Psoas muscle (tissue), 8 donors: ENCODE results near the gene P4HA1. TPM values are rescaled to one million over a fixed set of nuclear protein-coding genes. Genes with fewer than 3 reads are reported as not detected.
A peak's percentile ranks its signal among the peaks of the same experiment; 100 is the strongest.

Experiments used
- ATAC-seq, 4 donors: fragments of 200-7000 bp; cut with Tn5 transposase; one replicate each; pipeline ENCODE4 v1.9.1; 2020; ENCODE audit warnings: moderate library complexity in 3 of 4, mild to moderate bottlenecking in 2 of 4
- DNase-seq, 2 donors: peaks; one replicate each; pipeline ENCODE4 v3.0.0-alpha.2; 2020
- H3K27ac ChIP-seq: fragments of 200-600 bp; one replicate; pipeline ENCODE4 v1.8.0; 2022
- H3K27me3 ChIP-seq, 3 donors: fragments of 200-600 bp in 1 of 3; one replicate each; pipeline versions ENCODE4 v1.6.1 to v1.8.0; 2013 to 2022; ENCODE audit warnings: low read length in 2 of 3, mild to moderate bottlenecking in 2 of 3, moderate library complexity in 1 of 3; ENCODE audit not compliant: insufficient read depth in 3 of 3
- H3K36me3 ChIP-seq, 2 donors: fragments of 200-600 bp in 1 of 2; one replicate each; pipeline versions ENCODE4 v1.6.1 to v1.8.0; 2013 to 2022; ENCODE audit warnings: low read depth in 1 of 2, mild to moderate bottlenecking in 1 of 2, moderate library complexity in 1 of 2; ENCODE audit not compliant: insufficient read depth in 1 of 2
- H3K4me1 ChIP-seq: fragments of 200-600 bp; one replicate; pipeline ENCODE4 v1.8.0; 2022
- H3K4me3 ChIP-seq: fragments of 200-600 bp; one replicate; pipeline ENCODE4 v1.8.0; 2022; ENCODE audit warnings: mild to moderate bottlenecking
- H3K9me3 ChIP-seq: fragments of 200-600 bp; one replicate; pipeline ENCODE4 v1.8.0; 2022
- WGBS, 3 donors: extraction: QIAGEN DNeasy Blood & Tissue Kit; methylation state at CpG; one replicate each; pipeline versions ENCODE4 v1.1.6 to v1.1.7; 2013; 5-methylcytosine and 5-hydroxymethylcytosine counted together
- intact Hi-C, 2 donors: fragments of 100-400 bp; cut with DNase I; formaldehyde crosslinking; loops; one replicate each; pipeline versions ENCODE4 v1.11.0 to v1.14.2; 2022
- polyA plus RNA-seq, 3 donors: library from polyadenylated mRNA; stranded (reverse); fragments of 200-250 nt; gene quantifications; one replicate each; pipeline ENCODE4 v1.2.3, GENCODE V29; 2013
- total RNA-seq, 4 donors: library from RNA; stranded (reverse); fragmentation: NEBNext Ultra II Directional in 2 of 4; extraction: Animal tissue kit (Norgen Biotek cat#: 25700) in 2 of 4; gene quantifications; one replicate each; pipeline versions ENCODE4 v1.2.1 to v1.2.4, GENCODE V29; 2021 to 2023
- TF ChIP-seq, protein P1 (sequence below): fragments of 200-600 bp; IDR thresholded peaks from one replicate; pipeline ENCODE4 v1.8.0; 2022; ENCODE audit warnings: antibody characterized with exemption
- donor health status: healthy with polysubstance abuse.
- donor health status: DM: no; HTN: no; CAD: no; lungs with moderate emphysema.
- donor health status: Bipolar disorder and iron deficiency.
- donor health status: healthy.
- donor health status: DM: yes; HTN: yes; CAD: no.
- donor health status: DM: no; HTN: no; CAD: no.
- donor health status: DM: no; HTN: no; CAD: no.
- donor health status: DM: yes; HTN: yes; CAD: no.

Gene P4HA1
- total and polyA plus RNA-seq, 7 donors: 6.2 to 262 (median 73.2) TPM

DNA sequence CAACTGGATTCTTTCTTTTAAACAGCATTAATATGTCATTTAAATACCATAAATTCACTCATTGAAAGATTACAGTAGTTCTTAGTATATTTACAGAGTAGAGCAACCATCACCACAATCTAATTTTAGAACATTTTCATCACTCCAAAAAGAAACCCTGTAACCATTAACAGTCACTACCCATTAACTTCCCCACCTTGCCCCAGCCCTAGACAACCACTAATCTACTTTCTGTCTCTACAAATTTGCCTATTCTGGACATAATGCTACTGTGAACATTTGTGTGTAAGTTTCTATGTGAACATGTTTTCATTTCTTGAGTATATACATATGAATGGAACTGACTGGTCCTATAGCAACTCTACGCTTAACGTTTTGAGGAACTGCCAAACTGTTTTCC is 42.4 kb downstream of the P4HA1 start:
- H3K36me3 ChIP-seq: peaks cover 0 to 75% of the 10 kb centered on the region in 2 donors

GRCh38 chr10:73053275-73053674 is 43.4 kb downstream of the P4HA1 start:
- H3K27ac ChIP-seq: peak overlapping the region; percentile 63
- H3K27me3 ChIP-seq: no peaks in the 10 kb centered on the region
- TF ChIP-seq, protein P1, sequence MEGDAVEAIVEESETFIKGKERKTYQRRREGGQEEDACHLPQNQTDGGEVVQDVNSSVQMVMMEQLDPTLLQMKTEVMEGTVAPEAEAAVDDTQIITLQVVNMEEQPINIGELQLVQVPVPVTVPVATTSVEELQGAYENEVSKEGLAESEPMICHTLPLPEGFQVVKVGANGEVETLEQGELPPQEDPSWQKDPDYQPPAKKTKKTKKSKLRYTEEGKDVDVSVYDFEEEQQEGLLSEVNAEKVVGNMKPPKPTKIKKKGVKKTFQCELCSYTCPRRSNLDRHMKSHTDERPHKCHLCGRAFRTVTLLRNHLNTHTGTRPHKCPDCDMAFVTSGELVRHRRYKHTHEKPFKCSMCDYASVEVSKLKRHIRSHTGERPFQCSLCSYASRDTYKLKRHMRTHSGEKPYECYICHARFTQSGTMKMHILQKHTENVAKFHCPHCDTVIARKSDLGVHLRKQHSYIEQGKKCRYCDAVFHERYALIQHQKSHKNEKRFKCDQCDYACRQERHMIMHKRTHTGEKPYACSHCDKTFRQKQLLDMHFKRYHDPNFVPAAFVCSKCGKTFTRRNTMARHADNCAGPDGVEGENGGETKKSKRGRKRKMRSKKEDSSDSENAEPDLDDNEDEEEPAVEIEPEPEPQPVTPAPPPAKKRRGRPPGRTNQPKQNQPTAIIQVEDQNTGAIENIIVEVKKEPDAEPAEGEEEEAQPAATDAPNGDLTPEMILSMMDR: no peak
- no peak for ATAC-seq
- intact Hi-C loops: no loop called here
- H3K4me1 ChIP-seq: peaks cover 19% of the 10 kb centered on the region
- peaks cover 0 to 79% of the 10 kb centered on the region in 2 donors for H3K36me3 ChIP-seq
- no peaks in the 10 kb centered on the region for H3K9me3 ChIP-seq
- no peak for DNase-seq
- H3K4me3 ChIP-seq: no peak overlapping the region
- WGBS, 3 donors: 89 to 94% (median 91%) methylated on average over 4 of the region's 4 CpGs

More for the DNA sequence above, 42.4 kb downstream of the P4HA1 start:
- TF ChIP-seq, protein P1: no peak
- intact Hi-C loops: no loop called here
- Histone ChIP-seq H3K9me3 (no peaks in the 10 kb centered on the region), H3K27me3 (no peaks in the 10 kb centered on the region), H3K4me3 (no peak overlapping the region), H3K4me1 (peaks cover 19% of the 10 kb centered on the region), H3K27ac (peak overlapping the region; percentile 63)
- 83 to 90% (median 85%) methylated on average over 2 of the region's 2 CpGs for WGBS, 3 donors
- peak; percentile 31 to 45 (median 42) for ATAC-seq
- DNase-seq: no peak

- 56 to 65% (median 64%) methylated on average over 7 of the region's 7 CpGs for WGBS, 3 donors
- ATAC-seq (peak in 1 of 4 donors; percentile 26), DNase-seq (no peak)
- intact Hi-C loops: loop anchor here in 1 of 2 donors (10.0 kb wide), 1 partner anchor 680 kb away; no protein-coding TSS in a partner anchor
- TF ChIP-seq, protein P1: no peak
- H3K27ac ChIP-seq: peak overlapping the region; percentile 42
- H3K4me1 ChIP-seq: peaks cover 4% of the 10 kb centered on the region
- H3K9me3 ChIP-seq: no peaks in the 10 kb centered on the region
- no peak overlapping the region for H3K4me3 ChIP-seq
- no peaks in the 10 kb centered on the region for H3K27me3 ChIP-seq
- H3K36me3 ChIP-seq: peaks cover 0 to 94% of the 10 kb centered on the region in 2 donors
Measured at GRCh38 chr10:73044378-73045285, 52.0 kb downstream of the P4HA1 start.

DNA sequence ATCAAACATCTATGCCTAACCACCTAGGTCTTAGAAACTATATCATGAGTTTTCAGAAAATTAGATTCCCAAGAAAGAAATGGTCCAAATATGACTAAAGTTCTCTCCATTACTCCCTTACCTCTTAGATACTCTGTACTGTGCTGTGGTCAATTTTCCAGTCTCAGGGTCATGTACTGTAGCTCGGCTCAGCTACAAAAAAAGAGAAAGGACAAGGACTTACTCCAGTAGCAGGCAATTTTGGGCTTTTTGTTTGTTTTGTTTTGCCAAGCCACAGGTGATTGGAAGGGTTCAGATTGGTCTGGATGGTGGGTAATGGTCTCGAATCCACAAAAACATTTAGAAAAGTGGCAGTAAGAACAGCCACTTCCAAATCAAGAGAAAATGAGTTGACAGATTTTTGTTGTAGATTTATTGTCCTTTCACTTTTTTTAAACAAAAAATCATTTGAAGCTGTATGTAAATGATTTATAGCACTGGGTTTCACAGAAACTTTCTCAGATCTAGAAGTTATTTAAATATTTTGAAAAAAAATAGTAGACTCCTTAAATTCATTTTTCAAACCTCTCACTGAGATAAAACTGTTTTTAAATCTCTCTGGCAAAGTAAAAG is 52.8 kb downstream of the P4HA1 start:
- H3K4me3 ChIP-seq: no peak overlapping the region
- 47 to 61% (median 52%) methylated on average over 2 of the region's 2 CpGs for WGBS, 3 donors
- DNase-seq: no peak
- TF ChIP-seq, protein P1: no peak
- intact Hi-C loops: loop anchor here in 1 of 2 donors (10.0 kb wide), 1 partner anchor 679 kb away; no protein-coding TSS in a partner anchor
- H3K36me3 ChIP-seq: peaks cover 0 to 93% of the 10 kb centered on the region in 2 donors
- no peak for ATAC-seq
- H3K27me3 ChIP-seq: no peaks in the 10 kb centered on the region
- peak overlapping the region; percentile 42 for H3K27ac ChIP-seq
- no peaks in the 10 kb centered on the region for H3K9me3 ChIP-seq
- H3K4me1 ChIP-seq: peaks cover 4% of the 10 kb centered on the region
